Ureter (tissue), 1 donor: ENCODE data around the gene PCSK2. TPM values are rescaled to one million over a fixed set of nuclear protein-coding genes. Genes with fewer than 3 reads are reported as not detected.

Experiments used
- DNase-seq: peaks from one replicate; pipeline ENCODE4 v3.0.0-alpha.2; 2020; ENCODE audit warnings: low spot score
- total RNA-seq: library from RNA; stranded (reverse); gene quantifications from one replicate; pipeline ENCODE4 v1.2.4, GENCODE V29; 2023
- donor health status: DM: yes; HTN: yes; CAD: no.

The PCSK2 gene
- total RNA-seq, 1 donor from 2014 or later = not detected

- no peak for DNase-seq
Observed at GRCh38 chr20:17334932-17335331, 108.1 kb downstream of the PCSK2 start.

GRCh38 chr20:17339000-17339399, 112.2 kb downstream of the PCSK2 start:
- no peak for DNase-seq

- no peak for DNase-seq
Observed at GRCh38 chr20:17343091-17343490, 116.3 kb downstream of the PCSK2 start.

GRCh38 chr20:17343656-17344452, 117.0 kb downstream of the PCSK2 start:
- DNase-seq = no peak

GRCh38 chr20:17344790-17345189, 118.0 kb downstream of the PCSK2 start:
- no peak for DNase-seq

- DNase-seq = no peak
Observed at GRCh38 chr20:17345321-17345720, 118.5 kb downstream of the PCSK2 start.

- DNase-seq = no peak
Observed at GRCh38 chr20:17350321-17350720, 123.5 kb downstream of the PCSK2 start.

GRCh38 chr20:17357238-17357637, 130.4 kb downstream of the PCSK2 start:
- DNase-seq = no peak

GRCh38 chr20:17358854-17359253, 132.0 kb downstream of the PCSK2 start:
- no peak for DNase-seq

GRCh38 chr20:17364681-17365080, 137.8 kb downstream of the PCSK2 start:
- no peak for DNase-seq

GRCh38 chr20:17365831-17366230, 139.0 kb downstream of the PCSK2 start:
- DNase-seq = no peak

- DNase-seq = no peak
Observed at GRCh38 chr20:17369506-17369905, 142.7 kb downstream of the PCSK2 start.

- no peak for DNase-seq
Observed at GRCh38 chr20:17372806-17373440, 146.1 kb downstream of the PCSK2 start.

- DNase-seq = no peak
Observed at GRCh38 chr20:17374086-17374485, 147.2 kb downstream of the PCSK2 start.

GRCh38 chr20:17376031-17376430, 149.2 kb downstream of the PCSK2 start:
- no peak for DNase-seq

- no peak for DNase-seq
Observed at GRCh38 chr20:17377231-17377630, 150.4 kb downstream of the PCSK2 start.

- DNase-seq = no peak
Observed at GRCh38 chr20:17379651-17380050, 152.8 kb downstream of the PCSK2 start.

- DNase-seq = no peak
Observed at GRCh38 chr20:17380801-17381200, 154.0 kb downstream of the PCSK2 start.

GRCh38 chr20:17381724-17382123, 154.9 kb downstream of the PCSK2 start:
- DNase-seq = no peak

GRCh38 chr20:17385798-17386197, 159.0 kb downstream of the PCSK2 start:
- no peak for DNase-seq

- no peak for DNase-seq
Observed at GRCh38 chr20:17390655-17391054, 163.8 kb downstream of the PCSK2 start.

- DNase-seq = no peak
Observed at GRCh38 chr20:17391127-17391771, 164.4 kb downstream of the PCSK2 start.

GRCh38 chr20:17394411-17394810, 167.6 kb downstream of the PCSK2 start:
- no peak for DNase-seq
